HG03460 (cell line): Measurements from ENCODE around the gene RAB3GAP1.
"Not testable (repeated sequence)": the region's sequence is repeated elsewhere in the genome, so short reads cannot be mapped to it uniquely, and the experiment has no call there.

Source experiments
- ATAC-seq: cut with Tn5 transposase; IDR thresholded peaks from one replicate; pipeline ENCODE4 v1.9.1; 2021; ENCODE audit not compliant: unreplicated experiment

The RAB3GAP1 gene

DNA sequence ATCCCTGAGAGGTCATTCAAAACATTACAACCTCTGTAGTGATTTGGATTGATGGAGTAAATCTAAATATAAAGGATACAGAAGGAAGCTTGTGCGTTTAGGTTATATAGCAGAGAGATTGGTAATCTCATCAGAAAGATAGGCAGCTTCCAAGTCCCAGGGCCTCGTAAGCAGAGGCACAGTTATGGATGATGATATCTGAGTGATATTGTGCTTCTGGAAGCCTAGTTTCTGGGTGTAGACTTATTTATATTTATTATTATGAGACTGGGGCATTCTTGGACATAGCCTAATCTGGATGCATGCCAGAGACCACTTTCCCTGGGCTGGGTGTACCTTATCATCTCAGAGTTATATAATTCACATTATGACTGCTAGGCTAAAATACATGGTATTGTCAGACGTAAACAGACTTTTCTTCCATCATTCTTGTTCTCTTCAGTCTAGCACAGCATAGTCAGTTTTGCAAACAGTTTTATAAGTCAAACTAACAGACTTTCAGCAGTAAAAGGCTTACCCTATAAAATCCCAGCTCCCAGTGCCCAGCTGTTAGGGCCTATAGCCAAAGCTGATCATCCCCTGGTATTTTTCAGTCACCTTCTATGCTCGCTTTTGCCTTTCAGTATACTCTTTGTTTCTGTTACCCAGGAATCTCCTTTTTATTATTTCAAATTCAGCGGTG lies 47.9 kb downstream of the RAB3GAP1 start:
- no peak for ATAC-seq

DNA sequence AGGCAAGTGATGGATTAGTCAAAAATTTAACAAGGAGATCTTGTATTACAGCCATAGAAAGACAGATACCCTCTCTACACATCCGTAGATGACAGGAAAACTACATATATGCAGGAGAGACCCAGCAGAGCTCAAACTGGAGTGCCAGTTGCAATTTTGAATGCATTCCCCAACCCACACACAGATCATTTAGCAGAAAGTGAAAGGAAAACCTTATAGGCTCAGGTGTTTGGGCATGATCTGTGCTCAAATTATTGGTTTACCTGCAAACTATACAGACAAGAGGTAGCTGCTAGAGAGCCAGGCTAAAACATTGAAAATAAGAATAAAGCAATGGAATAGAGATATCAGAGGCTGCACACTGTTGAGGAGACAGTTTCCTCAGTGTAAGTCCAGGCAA lies 51.8 kb downstream of the RAB3GAP1 start:
- no peak for ATAC-seq

DNA sequence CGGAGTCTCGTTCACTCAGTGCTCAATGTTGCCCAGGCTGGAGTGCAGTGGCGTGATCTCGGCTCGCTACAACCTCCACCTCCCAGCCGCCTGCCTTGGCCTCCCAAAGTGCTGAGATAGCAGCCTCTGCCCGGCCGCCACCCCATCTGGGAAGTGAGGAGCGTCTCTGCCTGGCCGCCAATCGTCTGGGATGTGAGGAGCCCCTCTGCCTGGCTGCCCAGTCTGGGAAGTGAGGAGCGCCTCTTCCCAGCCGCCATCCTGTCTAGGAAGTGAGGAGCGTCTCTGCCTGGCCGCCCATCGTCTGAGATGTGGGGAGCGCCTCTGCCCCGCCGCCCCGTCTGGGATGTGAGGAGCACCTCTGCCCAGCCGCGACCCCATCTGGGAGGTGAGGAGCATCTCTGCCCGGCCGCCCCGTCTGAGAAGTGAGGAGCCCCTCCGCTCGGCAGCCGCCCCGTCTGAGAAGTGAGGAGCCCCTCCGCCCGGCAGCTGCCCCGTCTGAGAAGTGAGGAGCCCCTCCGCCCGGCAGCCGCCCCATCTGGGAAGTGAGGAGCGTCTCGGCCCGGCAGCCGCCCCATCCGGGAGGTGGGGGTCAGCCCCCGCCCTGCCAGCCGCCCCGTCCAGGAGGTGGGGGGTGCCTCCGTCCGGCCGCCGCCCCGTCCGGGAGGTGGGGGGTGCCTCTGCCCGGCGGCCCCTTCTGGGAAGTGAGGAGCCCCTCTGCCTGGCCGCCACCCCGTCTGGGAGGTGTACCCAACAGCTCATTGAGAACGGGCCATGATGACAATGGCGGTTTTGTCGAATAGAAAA lies 53.6 kb downstream of the RAB3GAP1 start:
- ATAC-seq: not testable (repeated sequence)

DNA sequence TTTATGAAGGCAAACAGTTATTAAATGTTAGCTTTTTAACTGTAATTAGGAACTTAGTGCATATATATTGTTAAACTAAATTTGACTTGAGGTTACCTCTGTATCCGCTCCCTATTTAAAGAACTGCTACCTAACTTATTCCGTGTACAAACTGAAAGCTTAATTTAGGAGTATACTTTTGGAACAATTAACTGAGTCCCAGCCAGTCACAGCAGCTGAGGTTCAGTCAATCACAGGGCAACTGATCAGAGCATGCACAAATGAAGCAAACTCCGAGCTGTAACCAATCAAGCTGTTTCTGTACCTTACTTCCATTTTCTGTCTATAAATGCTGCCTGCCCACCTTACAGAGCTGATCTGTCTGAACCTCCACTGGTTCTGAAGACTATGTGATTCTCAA lies 61.2 kb downstream of the RAB3GAP1 start:
- ATAC-seq: no peak

DNA sequence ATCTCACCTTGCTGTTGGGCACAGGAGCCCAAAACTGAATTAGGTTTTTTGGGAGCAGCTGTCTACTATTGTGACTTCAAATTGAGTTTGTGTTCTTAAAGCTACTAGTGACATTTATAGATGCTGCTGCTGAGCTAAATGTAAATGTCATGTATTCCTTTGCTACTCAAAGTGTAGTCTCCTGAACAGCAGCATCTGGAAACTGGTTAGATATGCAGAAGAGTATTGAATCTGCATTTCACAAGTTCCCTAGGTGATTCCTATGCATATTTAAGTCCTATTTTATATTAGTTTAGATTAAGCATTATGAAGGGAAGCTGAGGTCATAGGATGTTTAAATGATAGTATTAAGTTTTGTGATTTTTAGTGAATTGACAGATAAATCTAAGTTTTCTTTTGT lies 67.5 kb downstream of the RAB3GAP1 start:
- no peak for ATAC-seq

DNA sequence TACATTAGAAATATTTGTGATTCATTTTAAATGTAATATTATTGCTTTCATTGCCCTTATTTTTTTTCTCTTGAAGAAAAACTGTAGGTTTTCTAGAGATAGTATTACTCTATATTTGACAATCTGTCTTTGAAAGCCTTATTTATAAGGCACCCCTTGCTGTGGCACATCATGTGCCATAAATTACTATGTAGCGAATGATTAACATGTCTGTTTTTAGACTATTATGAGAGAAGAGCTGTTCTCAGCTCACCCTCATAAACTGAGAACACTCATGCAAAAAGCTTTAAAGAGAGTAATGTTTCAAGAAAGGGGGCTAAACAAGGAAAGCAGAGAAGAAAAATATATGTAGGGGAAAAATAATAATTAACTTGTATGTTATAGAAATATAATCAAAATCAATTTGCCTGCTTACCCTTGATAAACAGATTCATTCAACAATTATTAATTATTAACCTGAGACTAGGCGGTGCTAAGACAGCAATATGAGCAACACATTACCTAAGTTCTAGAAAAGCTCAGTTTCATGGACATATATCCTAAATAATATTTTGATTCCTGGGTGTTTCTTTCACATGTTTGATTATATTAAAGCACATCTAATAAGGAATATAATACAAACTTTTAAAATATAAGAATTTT lies 69.0 kb downstream of the RAB3GAP1 start:
- no peak for ATAC-seq

DNA sequence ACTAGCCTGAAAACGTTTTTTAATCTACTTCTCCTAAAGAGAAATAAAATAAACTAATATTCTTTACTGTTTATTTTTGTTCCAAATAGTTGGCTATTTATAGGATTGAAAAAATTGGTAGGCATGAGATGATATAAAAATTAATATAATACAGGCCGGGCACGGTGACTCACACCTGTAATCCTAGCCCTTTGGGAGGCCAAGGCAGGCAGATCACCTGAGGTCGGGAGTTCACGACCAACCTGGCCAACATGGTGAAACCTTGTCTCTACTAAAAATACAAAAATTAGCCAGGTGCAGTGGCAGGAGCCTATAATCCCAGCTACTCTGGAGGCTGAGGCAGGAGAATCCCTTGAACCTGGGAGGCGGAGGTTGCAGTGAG lies 69.6 kb downstream of the RAB3GAP1 start:
- not testable (repeated sequence) for ATAC-seq

DNA sequence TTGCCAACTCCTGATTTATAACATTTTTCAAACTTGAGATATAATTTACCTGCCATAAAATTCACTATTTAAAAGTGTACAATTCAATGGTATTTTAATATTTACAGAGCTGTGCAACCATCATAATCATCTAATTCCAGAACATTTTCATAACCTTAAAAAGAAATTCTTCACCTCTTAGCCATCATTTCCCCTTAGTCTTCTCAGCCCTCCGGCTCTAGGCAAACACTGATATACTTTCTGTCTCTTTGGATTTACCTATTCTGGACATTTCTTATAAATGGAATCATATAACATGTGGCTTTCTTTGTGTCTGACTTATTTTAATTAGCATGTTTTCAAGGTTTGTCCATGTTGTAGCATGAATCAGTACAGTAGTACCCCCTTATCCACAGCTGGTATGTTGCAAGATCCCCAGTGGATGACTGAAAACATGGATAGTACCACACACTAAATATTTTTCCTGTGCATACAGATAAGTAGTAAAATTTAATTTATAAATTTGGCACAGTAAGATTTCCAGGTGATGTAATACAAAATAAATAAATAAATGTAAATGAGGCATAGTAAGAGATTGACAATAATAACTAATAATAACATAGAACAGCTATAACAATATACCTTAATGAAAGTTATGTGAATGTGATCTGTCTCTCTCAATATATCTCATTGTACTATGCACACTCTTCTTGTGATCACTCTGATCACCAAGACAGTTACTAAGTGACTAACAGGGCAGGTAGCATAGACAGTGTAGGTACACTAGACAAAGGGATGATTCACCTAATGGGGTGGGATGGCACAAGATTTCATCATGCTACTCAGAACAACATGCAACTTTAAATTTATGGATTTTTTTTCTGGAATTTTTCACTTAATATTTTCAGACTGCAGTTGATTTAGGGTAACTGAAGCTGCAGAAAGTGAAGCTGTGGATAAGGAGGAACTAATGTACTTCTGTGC lies 73.1 kb downstream of the RAB3GAP1 start:
- ATAC-seq: no peak

DNA sequence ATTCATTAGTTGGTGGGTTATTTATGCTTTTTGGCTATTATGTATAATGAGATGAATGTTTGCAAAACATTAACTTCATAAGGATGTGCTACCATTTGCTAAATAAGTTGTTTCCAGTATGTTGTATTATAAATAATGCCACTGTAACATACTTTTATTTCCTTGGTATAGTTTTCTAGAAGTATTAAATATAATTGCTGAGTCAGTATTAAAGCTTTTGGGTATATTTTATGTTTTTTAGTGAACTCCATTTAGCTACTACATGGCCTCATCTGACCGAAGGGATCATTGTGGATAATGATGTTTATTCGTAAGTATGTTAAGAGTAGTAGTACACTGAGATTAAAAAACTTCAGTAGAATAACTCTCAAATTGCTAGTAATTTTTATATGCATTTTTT lies 73.8 kb downstream of the RAB3GAP1 start:
- no peak for ATAC-seq

DNA sequence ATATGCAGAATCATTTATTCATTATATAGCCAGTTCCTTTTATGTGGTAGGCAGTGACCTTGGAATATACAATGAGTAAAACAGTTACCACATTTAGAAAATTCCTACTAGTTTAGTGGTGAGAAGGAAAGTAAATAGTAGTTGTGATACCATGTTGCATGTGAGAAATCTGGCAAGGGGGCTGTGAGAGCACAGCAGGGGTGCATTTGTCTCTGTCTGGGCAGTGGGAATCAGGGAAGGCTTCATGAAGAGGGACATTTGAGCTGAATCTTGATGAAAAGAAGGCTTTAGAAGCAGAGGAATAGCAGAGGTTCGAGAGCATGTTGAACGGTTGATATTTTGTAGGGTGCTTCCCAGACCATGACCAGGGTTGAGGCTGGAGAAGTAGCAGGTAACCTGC lies 78.7 kb downstream of the RAB3GAP1 start:
- no peak for ATAC-seq

DNA sequence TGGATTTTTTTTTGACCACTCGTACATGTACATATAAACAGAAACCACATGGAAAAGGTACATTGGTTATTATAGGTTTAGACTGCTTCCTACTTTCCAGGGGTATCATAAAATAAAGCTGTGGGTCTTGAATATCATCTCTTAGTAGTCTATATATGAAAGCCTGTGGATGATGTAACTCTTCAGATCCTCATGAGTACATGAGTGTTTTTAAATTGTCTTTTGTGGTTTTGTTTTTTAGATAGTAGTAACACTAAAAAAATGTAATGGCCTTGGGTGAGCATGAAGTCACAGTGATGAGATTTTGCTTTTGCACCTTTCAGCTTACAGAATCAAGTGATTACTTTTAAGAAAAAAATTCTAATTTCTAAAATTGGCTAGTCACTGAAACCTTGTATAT lies 80.2 kb downstream of the RAB3GAP1 start:
- ATAC-seq: no peak

DNA sequence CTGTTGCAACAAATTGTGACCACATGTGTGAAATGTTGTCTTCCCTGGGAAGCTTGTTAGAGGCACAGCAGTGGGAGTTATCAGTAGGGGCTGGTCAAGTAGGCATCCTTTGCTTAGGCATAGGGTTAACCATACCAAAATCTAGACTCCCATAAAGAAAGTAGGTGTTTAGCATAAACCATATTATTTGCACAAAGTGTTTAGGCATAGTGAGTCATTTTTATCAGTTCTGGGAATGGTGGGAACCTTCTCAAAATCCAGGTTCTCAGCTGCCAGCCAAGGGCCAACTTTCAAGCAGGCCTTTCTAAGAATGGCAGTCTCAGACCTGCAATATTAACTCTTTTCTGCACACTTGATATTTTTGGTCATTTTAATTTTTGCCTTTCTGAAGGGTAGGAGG lies 88.5 kb downstream of the RAB3GAP1 start:
- no peak for ATAC-seq

DNA sequence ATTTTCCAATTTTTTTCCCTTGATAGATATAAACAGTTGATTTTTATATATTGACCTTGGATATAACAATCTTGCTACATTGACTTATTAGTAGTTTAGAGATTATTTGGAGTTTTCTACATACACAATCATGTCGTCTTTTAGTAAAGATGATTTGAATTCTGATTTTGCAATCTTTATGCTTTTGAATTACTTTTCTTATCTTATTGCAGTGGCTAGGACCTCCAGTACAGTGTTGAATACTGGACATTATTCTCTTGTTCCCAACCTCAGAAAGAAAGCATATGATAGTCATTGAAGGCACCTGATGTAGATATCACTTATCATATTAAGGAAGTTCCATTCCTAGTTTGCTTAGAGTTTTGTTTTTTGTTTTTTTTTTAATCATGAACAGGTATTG lies 90.2 kb downstream of the RAB3GAP1 start:
- no peak for ATAC-seq

DNA sequence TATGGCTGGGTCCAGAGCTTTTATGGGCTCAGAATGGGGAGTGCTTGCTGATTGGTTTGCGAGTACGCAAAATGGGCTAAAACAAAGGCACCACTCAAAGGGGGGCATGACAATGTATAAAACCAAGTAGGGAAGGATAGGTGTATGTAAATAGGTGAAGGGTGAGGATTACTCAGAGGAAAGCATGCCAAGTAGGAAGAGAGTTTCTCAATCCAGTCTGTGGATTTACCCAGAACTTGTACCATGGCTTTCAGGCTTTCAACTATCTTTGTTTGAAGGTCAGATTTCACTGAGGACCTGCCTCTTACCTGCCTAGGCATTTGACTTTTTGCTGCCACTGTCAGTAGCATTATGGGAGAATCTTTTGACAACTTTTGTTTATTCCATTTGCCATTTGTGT lies 92.3 kb downstream of the RAB3GAP1 start:
- no peak for ATAC-seq

DNA sequence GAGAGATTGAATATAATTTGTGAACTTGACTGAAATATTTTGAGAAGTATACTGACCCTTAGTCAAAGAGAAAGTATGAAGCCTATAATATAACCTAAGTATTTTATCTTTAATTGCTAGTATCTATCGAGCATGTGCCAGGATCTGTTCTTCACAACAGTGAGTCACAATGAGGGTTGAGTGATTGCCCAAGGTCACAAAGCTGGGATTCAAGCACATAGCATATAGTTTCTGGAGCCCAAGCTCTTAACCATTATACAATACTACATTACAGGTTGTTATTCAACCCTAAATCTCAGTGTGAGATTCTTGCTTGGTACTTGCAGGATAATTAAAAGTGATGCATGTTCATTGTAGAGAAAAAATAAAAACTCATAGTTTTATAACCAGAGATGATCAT lies 97.2 kb downstream of the RAB3GAP1 start:
- ATAC-seq: no peak

DNA sequence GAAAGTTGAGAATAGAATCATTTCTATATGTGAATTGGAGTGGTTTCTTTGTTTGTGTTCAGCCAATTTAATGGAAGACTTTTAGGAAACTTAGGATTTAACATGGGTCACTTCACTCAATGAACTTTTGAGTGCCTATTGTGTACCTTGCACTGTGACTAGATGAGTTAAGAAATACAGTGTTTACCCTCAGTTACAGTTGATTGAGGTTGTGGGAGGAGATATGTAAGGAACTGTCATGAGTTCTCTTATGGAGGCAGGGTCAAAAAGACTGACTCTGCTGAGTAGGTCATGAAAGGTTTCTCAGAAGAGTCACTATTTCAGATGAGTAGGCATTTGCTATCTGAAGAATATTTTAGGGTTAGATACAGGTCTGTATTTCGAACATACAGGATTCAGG lies 98.6 kb downstream of the RAB3GAP1 start:
- ATAC-seq: no peak

DNA sequence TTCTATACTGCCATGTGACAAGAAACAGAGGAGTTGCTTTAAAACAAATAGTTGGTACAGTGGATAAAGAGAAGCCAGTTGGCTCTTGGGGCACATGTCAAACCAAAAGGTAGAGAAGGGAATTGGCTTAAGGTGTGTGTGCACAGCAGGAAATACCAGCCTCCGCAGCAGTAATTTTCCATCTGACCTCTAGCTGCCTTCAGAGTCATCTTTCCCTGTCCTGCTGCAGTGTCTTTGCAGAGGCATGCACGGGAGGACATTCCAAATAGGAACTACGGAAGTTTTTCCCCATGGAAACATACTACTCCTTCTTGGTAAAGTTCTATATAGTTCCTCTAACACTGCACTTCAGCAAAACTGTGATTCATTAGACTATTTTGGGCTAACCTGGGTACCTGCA lies 99.5 kb downstream of the RAB3GAP1 start:
- ATAC-seq: no peak

DNA sequence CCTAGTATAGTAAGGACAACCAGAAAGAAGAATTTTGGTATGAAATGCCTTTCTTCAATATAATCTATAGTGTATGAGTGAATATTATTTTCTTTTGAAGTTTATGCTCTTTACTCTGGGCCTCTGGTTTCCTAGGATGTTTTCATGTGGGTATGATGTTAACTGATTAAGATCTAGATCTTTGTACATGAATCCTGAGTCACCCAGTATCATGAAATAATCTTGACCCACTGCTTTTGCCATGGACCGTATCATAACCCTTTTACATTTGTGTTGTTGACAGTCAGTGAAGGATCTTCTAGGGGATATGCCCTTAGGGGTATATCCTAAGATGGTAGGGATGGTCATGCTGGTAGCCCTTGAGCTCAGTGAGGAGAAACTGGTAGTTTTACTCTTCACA lies 100.3 kb downstream of the RAB3GAP1 start:
- ATAC-seq: no peak

DNA sequence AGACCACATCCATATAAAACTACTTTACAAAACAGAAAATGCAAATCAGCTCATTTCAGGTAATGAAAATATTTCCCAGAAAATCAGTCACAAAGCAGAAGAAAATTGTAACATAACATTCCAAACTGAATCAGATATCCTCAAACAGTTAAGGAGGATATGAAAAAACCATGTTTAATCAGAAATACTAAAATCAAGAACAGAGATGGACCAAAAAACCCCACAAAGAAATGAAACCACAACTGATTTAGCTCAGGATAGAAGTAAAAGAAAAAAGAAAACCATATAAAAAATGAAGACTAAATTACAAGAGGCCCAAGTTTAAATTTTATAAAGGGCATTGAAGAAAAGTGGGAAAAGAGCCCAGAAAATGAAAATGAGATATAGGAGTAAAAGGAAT lies 102.9 kb downstream of the RAB3GAP1 start:
- no peak for ATAC-seq

DNA sequence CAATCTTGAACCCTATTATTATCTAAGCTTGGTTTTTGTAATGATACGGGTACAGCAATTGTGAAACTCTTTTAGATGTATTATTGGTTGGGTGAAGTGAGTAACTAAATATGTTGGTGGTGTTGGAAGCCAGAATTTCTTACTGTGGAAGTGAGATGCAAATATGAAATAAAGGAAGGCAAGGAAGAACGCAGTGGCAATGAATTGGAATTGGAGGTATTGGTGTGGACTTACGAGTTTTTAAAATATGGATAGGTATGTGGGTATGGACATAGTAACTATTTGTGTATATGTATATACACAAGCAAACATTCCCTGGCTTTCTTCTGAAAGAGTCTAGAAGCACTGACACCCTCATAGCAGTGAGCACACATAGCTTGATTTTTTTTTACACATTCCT lies 105.8 kb downstream of the RAB3GAP1 start:
- no peak for ATAC-seq

DNA sequence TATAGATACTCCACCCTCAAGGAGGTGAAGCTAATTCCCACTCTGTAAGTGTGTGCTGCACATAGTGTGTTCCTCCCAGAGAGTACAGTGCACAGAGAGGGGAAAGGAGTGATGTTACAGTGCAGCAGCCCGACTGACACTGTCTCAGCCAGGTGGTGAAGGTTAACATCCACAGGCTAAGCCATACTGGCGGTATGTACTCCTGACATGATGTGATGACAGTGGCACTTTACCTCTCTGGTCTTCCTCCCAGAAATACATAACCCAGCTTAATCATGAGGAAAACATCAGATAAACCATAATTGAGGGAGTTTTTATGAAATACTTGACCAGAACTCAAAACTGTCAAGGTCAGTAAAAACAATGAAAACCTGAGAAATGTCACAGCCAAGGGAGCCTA lies 107.1 kb downstream of the RAB3GAP1 start:
- ATAC-seq: no peak
